Liver (tissue), 9 donors: ENCODE data around the gene TPBG. TPM values are rescaled to one million over a fixed set of nuclear protein-coding genes. Genes with fewer than 3 reads are reported as not detected.

Experiments
- DNase-seq: peaks from one replicate; pipeline ENCODE4 v3.0.0-alpha.2; 2017; ENCODE audit warnings: low spot score
- H3K27ac ChIP-seq, 2 donors: one replicate each; pipeline ENCODE4 v1.7.0; 2013; ENCODE audit warnings: inconsistent platforms in 2 of 2, low read length in 2 of 2, control low read depth in 1 of 2, low read depth in 1 of 2, mild to moderate bottlenecking in 1 of 2
- H3K27me3 ChIP-seq, 4 donors: one replicate each; pipeline versions ENCODE4 v1.6.1 to v1.7.0; 2013; ENCODE audit warnings: low read length in 3 of 4, inconsistent platforms in 1 of 4, mild to moderate bottlenecking in 1 of 4, moderate library complexity in 1 of 4; ENCODE audit not compliant: control insufficient read depth in 4 of 4, insufficient read depth in 4 of 4
- H3K36me3 ChIP-seq, 4 donors: one replicate each; pipeline versions ENCODE4 v1.6.1 to v1.7.0; 2013; ENCODE audit warnings: low read length in 3 of 4, mild to moderate bottlenecking in 3 of 4, low read depth in 1 of 4, moderate library complexity in 1 of 4; ENCODE audit not compliant: control insufficient read depth in 4 of 4, insufficient read depth in 3 of 4
- H3K4me1 ChIP-seq, 4 donors: one replicate each; pipeline versions ENCODE4 v1.6.1 to v1.7.0; 2013; ENCODE audit warnings: low read length in 3 of 4, mild to moderate bottlenecking in 3 of 4, moderate library complexity in 1 of 4; ENCODE audit not compliant: control insufficient read depth in 4 of 4, insufficient read depth in 4 of 4
- H3K4me3 ChIP-seq, 3 donors: one replicate each; pipeline versions ENCODE4 v1.6.1 to v1.7.0; 2013; ENCODE audit warnings: low read length in 3 of 3, control low read depth in 1 of 3, low read depth in 1 of 3, mild to moderate bottlenecking in 1 of 3
- H3K9ac ChIP-seq, 2 donors: one replicate each; pipeline ENCODE4 v1.7.0; 2013; ENCODE audit warnings: low read length in 2 of 2, mild to moderate bottlenecking in 2 of 2, moderate library complexity in 2 of 2, control low read depth in 1 of 2, low read depth in 1 of 2
- H3K9me3 ChIP-seq, 4 donors: one replicate each; pipeline versions ENCODE4 v1.6.1 to v1.7.0; 2013; ENCODE audit warnings: low read length in 3 of 4; ENCODE audit not compliant: control insufficient read depth in 4 of 4
- EGR1 ChIP-seq, 2 donors: IDR thresholded peaks; 2 replicates each; pipeline ENCODE4 v1.6.1; 2016 to 2018; ENCODE audit warnings: antibody characterized with exemption in 2 of 2, low read depth in 2 of 2
- FOXA1 ChIP-seq: IDR thresholded peaks from 2 replicates; pipeline ENCODE4 v1.6.1; 2016; ENCODE audit warnings: antibody characterized with exemption
- FOXA2 ChIP-seq: IDR thresholded peaks from 2 replicates; pipeline ENCODE4 v1.6.1; 2016; ENCODE audit warnings: antibody characterized with exemption
- GABPA ChIP-seq, 2 donors: IDR thresholded peaks in 1 of 2; conservative IDR thresholded peaks in 1 of 2; 2 replicates each; pipeline ENCODE4 v1.6.1; 2016; ENCODE audit warnings: antibody characterized with exemption in 2 of 2, mild to moderate bottlenecking in 1 of 2, moderate library complexity in 1 of 2
- HNF4A ChIP-seq, 2 donors: conservative IDR thresholded peaks; 2 replicates each; pipeline ENCODE4 v1.6.1; 2016; ENCODE audit warnings: antibody characterized with exemption in 2 of 2, mild to moderate bottlenecking in 2 of 2
- HNF4G ChIP-seq: IDR thresholded peaks from 2 replicates; pipeline ENCODE4 v1.6.1; 2016; ENCODE audit warnings: antibody characterized with exemption
- JUND ChIP-seq, 2 donors: IDR thresholded peaks; 2 replicates each; pipeline ENCODE4 v1.6.1; 2016; ENCODE audit warnings: antibody characterized with exemption in 2 of 2
- NR2F2 ChIP-seq: IDR thresholded peaks from 2 replicates; pipeline ENCODE4 v1.6.1; 2016; ENCODE audit warnings: antibody characterized with exemption
- RAD21 ChIP-seq, 2 donors: IDR thresholded peaks; 2 replicates each; pipeline ENCODE4 v1.6.1; 2016; ENCODE audit warnings: antibody characterized with exemption in 2 of 2, mild to moderate bottlenecking in 2 of 2
- RXRA ChIP-seq, 2 donors: IDR thresholded peaks; 2 replicates each; pipeline ENCODE4 v1.6.1; 2017 to 2018; ENCODE audit warnings: antibody characterized with exemption in 2 of 2, mild to moderate bottlenecking in 1 of 2
- SP1 ChIP-seq: IDR thresholded peaks from 2 replicates; pipeline ENCODE4 v1.6.1; 2018; ENCODE audit warnings: antibody characterized with exemption, mild to moderate bottlenecking
- TAF1 ChIP-seq: conservative IDR thresholded peaks from 2 replicates; pipeline ENCODE4 v1.6.1; 2016; ENCODE audit warnings: antibody characterized with exemption, mild to moderate bottlenecking
- YY1 ChIP-seq: IDR thresholded peaks from 2 replicates; pipeline ENCODE4 v1.6.1; 2016; ENCODE audit warnings: antibody characterized with exemption, mild to moderate bottlenecking
- WGBS: extraction: QIAGEN DNeasy Blood & Tissue Kit; methylation state at CpG from one replicate; pipeline ENCODE4 v1.1.7; 2013; 5-methylcytosine and 5-hydroxymethylcytosine counted together
- polyA plus RNA-seq, 2 donors: library from polyadenylated mRNA; stranded (reverse) in 1 of 2; unstranded in 1 of 2; fragments of 200-250 nt in 1 of 2; fragments of >200 nt in 1 of 2; fragmentation: Nextera tagmentation in 1 of 2; extraction: Ambion mirVana in 1 of 2; gene quantifications; one replicate each; pipeline versions ENCODE4 v1.2.1 to v1.2.3, GENCODE V29; 2013 to 2015
- total RNA-seq, 2 donors: library from RNA; depleted of rRNA; stranded (reverse); fragments of >200 nt; gene quantifications; one replicate each; pipeline ENCODE4 v1.2.3, GENCODE V29; 2014
- TF ChIP-seq, protein P1 (sequence below): IDR thresholded peaks from 2 replicates; pipeline ENCODE4 v1.6.1; 2016; ENCODE audit warnings: antibody characterized with exemption
- TF ChIP-seq, protein P2 (sequence below): IDR thresholded peaks from 2 replicates; pipeline ENCODE4 v1.6.1; 2016; ENCODE audit warnings: antibody characterized with exemption
- TF ChIP-seq, protein P3 (sequence below): IDR thresholded peaks from 2 replicates; pipeline ENCODE4 v1.6.1; 2016; ENCODE audit warnings: antibody characterized with exemption
- TF ChIP-seq, protein P4 (sequence below): fragments of 150-350 bp; IDR thresholded peaks from 2 replicates; pipeline ENCODE4 v1.5.1; 2017; ENCODE audit warnings: improper control_type of control experiment, low read depth, low read length; ENCODE audit not compliant: missing input control
- donor health status: healthy.
- donor health status: healthy.
- donor health status: healthy.
- donor health status: healthy.
- donor health status: healthy.

TPBG gene
- total and polyA plus RNA-seq, 4 donors, result 0.37 to 1.3 (median 0.62) TPM

DNA sequence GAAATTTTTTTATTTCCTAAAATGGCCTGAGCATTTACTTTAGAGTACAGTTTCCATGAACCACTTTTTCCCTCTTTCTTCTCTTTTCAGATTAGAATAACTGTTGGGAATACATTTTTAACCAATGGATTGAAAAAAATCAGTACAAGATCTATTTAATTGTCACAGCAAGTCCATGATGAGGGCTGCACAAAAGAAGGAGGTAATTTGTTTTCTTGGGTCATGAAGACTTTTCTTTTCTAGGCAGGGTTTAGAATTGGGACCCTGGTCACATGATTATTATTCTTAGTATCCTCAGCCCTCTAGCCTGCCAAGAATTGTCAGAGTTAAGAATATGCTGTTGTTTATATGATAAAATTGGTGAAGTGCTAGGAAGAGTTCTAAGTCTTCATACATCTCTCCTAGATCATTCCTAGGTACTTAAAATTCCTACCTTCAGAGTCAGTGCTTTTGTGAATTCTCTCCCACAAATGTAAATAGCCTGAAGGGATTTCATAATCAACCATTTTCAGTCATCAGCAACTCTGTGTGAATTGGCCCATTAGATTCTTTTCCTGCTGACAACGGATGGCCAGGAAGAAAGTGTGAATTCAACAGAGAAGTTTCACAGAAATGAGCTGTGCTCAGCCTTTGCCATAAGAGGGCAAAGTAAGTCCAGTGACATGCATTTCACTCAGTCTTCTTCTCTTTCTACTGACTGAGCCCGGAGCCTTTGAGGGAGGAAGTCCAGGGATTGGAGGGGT lies 32.4 kb upstream of the TPBG start:
- no peak overlapping the region for H3K4me3 ChIP-seq
- H3K36me3 ChIP-seq, result no peaks in the 10 kb centered on the region
- no peaks in the 10 kb centered on the region for H3K4me1 ChIP-seq
- H3K27me3 ChIP-seq, result peaks cover 0 to 8% (median 0%) of the 10 kb centered on the region in 4 donors
- TF ChIP-seq FOXA2 (no peak), JUND (IDR thresholded peaks at IDR 0.05) (no peak), FOXA1 (no peak)
- TF ChIP-seq, protein P1, sequence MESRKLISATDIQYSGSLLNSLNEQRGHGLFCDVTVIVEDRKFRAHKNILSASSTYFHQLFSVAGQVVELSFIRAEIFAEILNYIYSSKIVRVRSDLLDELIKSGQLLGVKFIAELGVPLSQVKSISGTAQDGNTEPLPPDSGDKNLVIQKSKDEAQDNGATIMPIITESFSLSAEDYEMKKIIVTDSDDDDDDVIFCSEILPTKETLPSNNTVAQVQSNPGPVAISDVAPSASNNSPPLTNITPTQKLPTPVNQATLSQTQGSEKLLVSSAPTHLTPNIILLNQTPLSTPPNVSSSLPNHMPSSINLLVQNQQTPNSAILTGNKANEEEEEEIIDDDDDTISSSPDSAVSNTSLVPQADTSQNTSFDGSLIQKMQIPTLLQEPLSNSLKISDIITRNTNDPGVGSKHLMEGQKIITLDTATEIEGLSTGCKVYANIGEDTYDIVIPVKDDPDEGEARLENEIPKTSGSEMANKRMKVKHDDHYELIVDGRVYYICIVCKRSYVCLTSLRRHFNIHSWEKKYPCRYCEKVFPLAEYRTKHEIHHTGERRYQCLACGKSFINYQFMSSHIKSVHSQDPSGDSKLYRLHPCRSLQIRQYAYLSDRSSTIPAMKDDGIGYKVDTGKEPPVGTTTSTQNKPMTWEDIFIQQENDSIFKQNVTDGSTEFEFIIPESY, result no peak
- no peak overlapping the region for H3K9ac ChIP-seq
- no peak overlapping the region for H3K27ac ChIP-seq
- 20% methylated on average over 2 of the region's 2 CpGs for WGBS
- DNase-seq, result no peak
- H3K9me3 ChIP-seq, result peaks cover 0 to 2% (median 0%) of the 10 kb centered on the region in 4 donors

DNA sequence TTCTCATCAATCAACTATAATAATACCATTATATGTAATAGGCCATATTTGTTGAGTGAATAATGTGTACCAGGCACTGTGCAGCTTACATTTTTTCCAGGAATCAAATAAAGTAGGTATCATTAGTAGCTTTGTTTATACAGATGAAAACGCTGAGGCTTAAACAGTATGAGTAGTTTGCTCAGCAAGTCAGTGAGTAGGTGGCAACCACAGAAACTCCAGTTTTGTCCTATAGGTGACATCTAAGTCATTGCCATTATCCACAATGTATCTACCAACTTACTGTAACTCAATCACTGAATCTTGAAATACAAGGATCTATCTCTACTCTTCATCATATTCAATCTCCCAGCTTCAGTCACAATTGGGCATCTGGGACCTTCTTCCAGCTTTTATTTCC lies 29.8 kb upstream of the TPBG start:
- H3K9me3 ChIP-seq, result no peaks in the 10 kb centered on the region
- peaks cover 0 to 5% (median 0%) of the 10 kb centered on the region in 4 donors for H3K27me3 ChIP-seq
- H3K9ac ChIP-seq, result no peak overlapping the region
- no peaks in the 10 kb centered on the region for H3K4me1 ChIP-seq
- no peak for TF ChIP-seq FOXA1
- no peak for TF ChIP-seq FOXA2
- no peak for TF ChIP-seq TAF1
- TF ChIP-seq, protein P1, result no peak
- TF ChIP-seq EGR1 (IDR thresholded peaks at IDR 0.05; ENCODE audit: low read depth in 2 of 2), result no peak
- no peak for TF ChIP-seq YY1
- TF ChIP-seq RAD21 (IDR thresholded peaks at IDR 0.05), result no peak
- no peak for TF ChIP-seq HNF4G
- no peak for DNase-seq
- H3K27ac ChIP-seq, result no peak overlapping the region
- H3K36me3 ChIP-seq, result no peaks in the 10 kb centered on the region
- no peak overlapping the region for H3K4me3 ChIP-seq
- 84% methylated on average over 1 of the region's 1 CpG for WGBS

DNA sequence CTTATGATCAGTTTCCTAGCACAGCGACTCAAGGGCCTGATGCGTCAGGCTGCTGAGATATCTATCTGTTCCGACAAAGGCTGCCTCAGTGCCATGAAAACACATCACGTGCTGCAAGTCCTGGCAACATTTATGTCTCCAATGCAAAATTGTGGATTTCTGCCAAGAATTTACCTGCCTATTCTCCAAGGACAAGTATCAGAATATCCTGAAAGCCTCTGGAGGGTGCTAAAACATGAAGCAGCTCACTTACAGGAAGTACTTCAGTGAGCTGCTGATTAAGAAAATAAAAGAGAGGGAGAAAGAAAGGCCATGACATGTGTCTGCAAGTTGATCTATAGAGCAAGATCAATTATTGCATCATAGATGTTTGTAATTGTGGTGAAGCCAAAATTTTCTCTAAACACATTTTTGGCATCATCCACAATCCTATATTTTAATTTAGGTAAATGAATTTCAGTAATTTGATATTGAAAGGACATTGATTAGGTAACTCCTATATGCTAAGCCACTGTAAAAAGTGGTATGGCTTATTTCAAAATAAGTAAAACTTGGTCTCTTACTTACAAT lies 25.8 kb upstream of the TPBG start:
- no peak for DNase-seq
- Histone ChIP-seq H3K4me3 (no peak overlapping the region), H3K36me3 (no peaks in the 10 kb centered on the region), H3K27me3 (no peaks in the 10 kb centered on the region), H3K27ac (no peak overlapping the region), H3K4me1 (no peaks in the 10 kb centered on the region), H3K9ac (no peak overlapping the region), H3K9me3 (peaks cover 0 to 2% (median 0%) of the 10 kb centered on the region in 4 donors)
- WGBS, result 87% methylated on average over 4 of the region's 4 CpGs
- TF ChIP-seq HNF4A (conservative IDR thresholded peaks at IDR 0.05), result no peak
- no peak for TF ChIP-seq TAF1
- no peak for TF ChIP-seq JUND (IDR thresholded peaks at IDR 0.05)
- TF ChIP-seq, protein P2, sequence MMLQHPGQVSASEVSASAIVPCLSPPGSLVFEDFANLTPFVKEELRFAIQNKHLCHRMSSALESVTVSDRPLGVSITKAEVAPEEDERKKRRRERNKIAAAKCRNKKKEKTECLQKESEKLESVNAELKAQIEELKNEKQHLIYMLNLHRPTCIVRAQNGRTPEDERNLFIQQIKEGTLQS, result no peak
- no peak for TF ChIP-seq YY1
- TF ChIP-seq, protein P1, result no peak
- TF ChIP-seq RXRA (IDR thresholded peaks at IDR 0.05), result no peak
- no peak for TF ChIP-seq SP1
- TF ChIP-seq, protein P3, sequence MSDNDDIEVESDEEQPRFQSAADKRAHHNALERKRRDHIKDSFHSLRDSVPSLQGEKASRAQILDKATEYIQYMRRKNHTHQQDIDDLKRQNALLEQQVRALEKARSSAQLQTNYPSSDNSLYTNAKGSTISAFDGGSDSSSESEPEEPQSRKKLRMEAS, result no peak
- TF ChIP-seq RAD21 (IDR thresholded peaks at IDR 0.05), result no peak
- TF ChIP-seq EGR1 (IDR thresholded peaks at IDR 0.05; ENCODE audit: low read depth in 2 of 2), result no peak
- TF ChIP-seq NR2F2, result no peak
- no peak for TF ChIP-seq FOXA1
- no peak for TF ChIP-seq FOXA2
- TF ChIP-seq GABPA (IDR thresholded peaks at IDR 0.05 in 1 of 2, conservative IDR thresholded peaks at IDR 0.05 in 1 of 2), result no peak
- TF ChIP-seq, protein P4, sequence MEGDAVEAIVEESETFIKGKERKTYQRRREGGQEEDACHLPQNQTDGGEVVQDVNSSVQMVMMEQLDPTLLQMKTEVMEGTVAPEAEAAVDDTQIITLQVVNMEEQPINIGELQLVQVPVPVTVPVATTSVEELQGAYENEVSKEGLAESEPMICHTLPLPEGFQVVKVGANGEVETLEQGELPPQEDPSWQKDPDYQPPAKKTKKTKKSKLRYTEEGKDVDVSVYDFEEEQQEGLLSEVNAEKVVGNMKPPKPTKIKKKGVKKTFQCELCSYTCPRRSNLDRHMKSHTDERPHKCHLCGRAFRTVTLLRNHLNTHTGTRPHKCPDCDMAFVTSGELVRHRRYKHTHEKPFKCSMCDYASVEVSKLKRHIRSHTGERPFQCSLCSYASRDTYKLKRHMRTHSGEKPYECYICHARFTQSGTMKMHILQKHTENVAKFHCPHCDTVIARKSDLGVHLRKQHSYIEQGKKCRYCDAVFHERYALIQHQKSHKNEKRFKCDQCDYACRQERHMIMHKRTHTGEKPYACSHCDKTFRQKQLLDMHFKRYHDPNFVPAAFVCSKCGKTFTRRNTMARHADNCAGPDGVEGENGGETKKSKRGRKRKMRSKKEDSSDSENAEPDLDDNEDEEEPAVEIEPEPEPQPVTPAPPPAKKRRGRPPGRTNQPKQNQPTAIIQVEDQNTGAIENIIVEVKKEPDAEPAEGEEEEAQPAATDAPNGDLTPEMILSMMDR, result no peak
